Mononuclear cell (primary cell): ENCODE results near the gene MIGA1. TPM values are rescaled to one million over a fixed set of nuclear protein-coding genes. Genes with fewer than 3 reads are reported as not detected.
"Not testable (repeated sequence)": the region's sequence is repeated elsewhere in the genome, so short reads cannot be mapped to it uniquely, and the experiment has no call there.

ENCODE experiments used
- H3K27me3 ChIP-seq: 2 replicates; pipeline ENCODE4 v1.6.0; 2011; ENCODE audit warnings: low read length, control low read depth; ENCODE audit not compliant: insufficient read depth
- H3K4me1 ChIP-seq: 2 replicates; pipeline ENCODE4 v1.5.1; 2011; ENCODE audit warnings: mild to moderate bottlenecking, low read length, control low read depth; ENCODE audit not compliant: insufficient read depth
- H3K4me3 ChIP-seq: 2 replicates; pipeline ENCODE4 v1.5.1; 2011; ENCODE audit warnings: mild to moderate bottlenecking, low read length, moderate library complexity
- H3K9me3 ChIP-seq: 2 replicates; pipeline ENCODE4 v1.5.1; 2011; ENCODE audit warnings: low read depth, mild to moderate bottlenecking, control low read depth, low read length
- total RNA-seq: library from RNA; depleted of rRNA; stranded (reverse); fragments of >200 nt; gene quantifications from one replicate; pipeline ENCODE4 v1.2.3, GENCODE V29; 2012

The MIGA1 gene
- total RNA-seq, 1 donor = 20.7 TPM

- Histone ChIP-seq H3K4me1 (peaks cover 5% of the 10 kb centered on the region), H3K27me3 (no peaks in the 10 kb centered on the region), H3K4me3 (no peak overlapping the region), H3K9me3 (no peaks in the 10 kb centered on the region)
Measured at GRCh38 chr1:77825131-77825709, 45.8 kb downstream of the MIGA1 start.

GRCh38 chr1:77826851-77827250, 47.4 kb downstream of the MIGA1 start:
- not testable (repeated sequence) for H3K4me3 ChIP-seq, H3K9me3 ChIP-seq, H3K27me3 ChIP-seq, H3K4me1 ChIP-seq

GRCh38 chr1:77828098-77828497, 48.6 kb downstream of the MIGA1 start:
- no peak overlapping the region for H3K4me3 ChIP-seq
- H3K9me3 ChIP-seq = no peaks in the 10 kb centered on the region
- no peaks in the 10 kb centered on the region for H3K27me3 ChIP-seq
- peaks cover 5% of the 10 kb centered on the region for H3K4me1 ChIP-seq

DNA sequence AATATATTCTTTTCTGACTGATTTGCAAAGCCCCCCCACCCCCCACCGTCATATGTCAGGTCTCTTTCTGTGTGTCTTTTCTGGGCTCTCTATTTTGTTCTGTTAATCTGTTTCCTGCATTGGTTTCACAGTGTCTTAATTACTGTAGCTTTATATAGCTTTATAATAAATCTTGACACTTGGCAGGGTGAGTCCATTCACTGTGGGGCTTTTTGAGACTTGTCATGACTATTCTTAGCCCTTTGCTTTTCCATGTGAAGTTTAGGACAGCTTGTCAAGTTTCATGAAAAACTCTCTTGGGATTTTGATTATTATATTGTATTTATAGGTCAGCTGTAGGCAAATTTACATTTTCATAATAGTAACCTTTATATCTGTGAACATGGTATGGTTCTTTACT, 50.4 kb downstream of the MIGA1 start:
- H3K27me3 ChIP-seq = no peaks in the 10 kb centered on the region
- no peak overlapping the region for H3K4me3 ChIP-seq
- H3K9me3 ChIP-seq = no peaks in the 10 kb centered on the region
- peaks cover 4% of the 10 kb centered on the region for H3K4me1 ChIP-seq

GRCh38 chr1:77830946-77831345, 51.5 kb downstream of the MIGA1 start:
- no peaks in the 10 kb centered on the region for H3K9me3 ChIP-seq
- H3K4me1 ChIP-seq = no peaks in the 10 kb centered on the region
- no peaks in the 10 kb centered on the region for H3K27me3 ChIP-seq
- H3K4me3 ChIP-seq = no peak overlapping the region

DNA sequence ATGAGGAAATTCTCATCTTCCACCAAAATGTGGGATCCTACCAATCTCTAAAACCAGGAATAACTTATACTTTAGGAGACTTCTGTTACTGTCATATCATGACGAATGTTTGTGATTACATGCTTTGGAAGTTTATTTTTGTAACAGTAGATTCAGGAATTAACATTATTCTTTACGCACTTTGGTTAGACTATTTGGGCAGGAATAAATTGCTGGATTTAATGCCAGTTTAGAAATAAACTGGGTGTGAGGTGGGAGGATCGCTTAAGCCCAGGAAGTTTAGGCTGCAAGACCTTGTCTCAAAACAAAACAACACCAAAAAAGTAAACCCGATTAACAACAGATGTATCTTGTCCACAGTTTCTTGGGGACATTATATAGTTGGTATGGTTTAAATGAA, 52.1 kb downstream of the MIGA1 start:
- Histone ChIP-seq H3K27me3 (no peaks in the 10 kb centered on the region), H3K4me1 (no peaks in the 10 kb centered on the region), H3K9me3 (no peaks in the 10 kb centered on the region), H3K4me3 (no peak overlapping the region)

- Histone ChIP-seq H3K4me3 (no peak overlapping the region), H3K9me3 (no peaks in the 10 kb centered on the region), H3K4me1 (no peaks in the 10 kb centered on the region), H3K27me3 (no peaks in the 10 kb centered on the region)
Measured at GRCh38 chr1:77831976-77832711, 52.7 kb downstream of the MIGA1 start.

DNA sequence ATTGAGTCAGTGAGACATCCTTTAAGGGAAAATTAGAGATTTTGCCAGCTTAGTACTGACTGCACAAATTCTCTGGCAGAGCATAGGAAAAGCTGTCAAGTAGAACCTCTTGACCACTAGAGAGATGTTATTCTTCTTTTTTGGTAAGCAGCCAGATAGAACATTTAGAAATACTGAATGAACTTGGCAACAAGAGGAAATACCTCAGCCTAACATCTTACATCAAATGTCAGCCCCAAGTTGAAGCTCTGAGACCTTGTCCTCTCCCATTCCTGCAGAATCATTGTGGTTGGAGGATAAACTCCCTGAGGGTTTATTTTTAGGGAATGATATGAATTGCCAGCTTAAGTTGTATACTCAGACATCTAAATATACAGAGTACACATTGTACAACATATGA, 53.5 kb downstream of the MIGA1 start:
- H3K4me1 ChIP-seq = no peaks in the 10 kb centered on the region
- H3K27me3 ChIP-seq = no peaks in the 10 kb centered on the region
- no peak overlapping the region for H3K4me3 ChIP-seq
- H3K9me3 ChIP-seq = no peaks in the 10 kb centered on the region

GRCh38 chr1:77833521-77834100, 54.2 kb downstream of the MIGA1 start:
- H3K4me3 ChIP-seq = no peak overlapping the region
- H3K9me3 ChIP-seq = no peaks in the 10 kb centered on the region
- no peaks in the 10 kb centered on the region for H3K4me1 ChIP-seq
- no peaks in the 10 kb centered on the region for H3K27me3 ChIP-seq

- Histone ChIP-seq H3K4me3 (no peak overlapping the region), H3K9me3 (no peaks in the 10 kb centered on the region), H3K4me1 (no peaks in the 10 kb centered on the region), H3K27me3 (no peaks in the 10 kb centered on the region)
Measured at GRCh38 chr1:77834771-77835334, 55.4 kb downstream of the MIGA1 start.

GRCh38 chr1:77841574-77841973, 62.1 kb downstream of the MIGA1 start:
- Histone ChIP-seq H3K27me3 (no peaks in the 10 kb centered on the region), H3K4me3 (no peak overlapping the region), H3K4me1 (no peaks in the 10 kb centered on the region), H3K9me3 (no peaks in the 10 kb centered on the region)

- Histone ChIP-seq H3K4me3 (no peak overlapping the region), H3K4me1 (peaks cover 14% of the 10 kb centered on the region), H3K9me3 (no peaks in the 10 kb centered on the region), H3K27me3 (no peaks in the 10 kb centered on the region)
Measured at GRCh38 chr1:77845951-77846350, 66.5 kb downstream of the MIGA1 start.

DNA sequence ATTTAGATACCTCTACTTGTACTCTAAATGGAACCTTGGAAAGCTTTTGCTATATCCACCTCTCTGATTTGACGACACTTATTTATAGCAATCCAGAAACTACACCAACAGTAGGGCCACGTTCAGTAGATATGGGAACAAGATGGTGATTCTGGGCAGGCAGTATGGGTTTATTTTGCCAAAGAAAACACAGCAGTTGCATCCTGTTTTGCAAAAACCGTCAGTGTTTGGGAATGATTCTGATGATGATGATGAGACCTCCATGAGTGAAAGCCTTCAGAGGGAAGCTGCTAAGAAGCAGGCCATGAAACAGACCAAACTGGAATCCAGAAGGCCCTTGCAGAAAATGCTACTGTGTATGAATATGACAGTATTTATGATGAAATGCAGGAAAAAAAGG, 67.5 kb downstream of the MIGA1 start:
- H3K4me1 ChIP-seq = peaks cover 14% of the 10 kb centered on the region
- H3K9me3 ChIP-seq = no peaks in the 10 kb centered on the region
- H3K4me3 ChIP-seq = no peak overlapping the region
- H3K27me3 ChIP-seq = no peaks in the 10 kb centered on the region

GRCh38 chr1:77847621-77848080, 68.2 kb downstream of the MIGA1 start:
- no peaks in the 10 kb centered on the region for H3K9me3 ChIP-seq
- no peak overlapping the region for H3K4me3 ChIP-seq
- H3K4me1 ChIP-seq = peaks cover 14% of the 10 kb centered on the region
- no peaks in the 10 kb centered on the region for H3K27me3 ChIP-seq

GRCh38 chr1:77850082-77850481, 70.6 kb downstream of the MIGA1 start:
- H3K9me3 ChIP-seq = no peaks in the 10 kb centered on the region

More at GRCh38 chr1:77850082-77850481, 70.6 kb downstream of the MIGA1 start:
- H3K4me1 ChIP-seq = peaks cover 14% of the 10 kb centered on the region
- H3K27me3 ChIP-seq = no peaks in the 10 kb centered on the region
- no peak overlapping the region for H3K4me3 ChIP-seq
